CD4-positive, alpha-beta T cell (primary cell): ENCODE results near the gene RPL31. TPM values are rescaled to one million over a fixed set of nuclear protein-coding genes. Genes with fewer than 3 reads are reported as not detected.

Experiments
- ATAC-seq: fragments of 200-7000 bp; cut with Tn5 transposase; one replicate; pipeline ENCODE4 v1.10.0; 2022; ENCODE audit warnings: mild to moderate bottlenecking; ENCODE audit not compliant: poor library complexity
- CTCF ChIA-PET: fragments of 350-600 bp; sonication (Branson Sonifier 250); formaldehyde crosslinking; loops from one replicate; lab custom pipeline; 2021; ENCODE audit warnings: antibody characterized with exemption, inconsistent platforms; lab: Charles Lee
- POLR2A ChIA-PET: fragments of 350-600 bp; sonication (Branson Sonifier 250); formaldehyde crosslinking; loops from one replicate; lab custom pipeline; 2021; ENCODE audit warnings: antibody characterized with exemption, inconsistent platforms; lab: Charles Lee
- DNase-seq, 14 experiments: peaks; one replicate each; pipeline ENCODE4 v3.0.0-alpha.2; 2013 to 2020; ENCODE audit warnings: mixed read lengths in 2 of 14
- H3K27ac ChIP-seq, 2 donors: one replicate each; pipeline versions ENCODE4 v1.5.1 to v1.7.0; 2013; ENCODE audit warnings: low read length in 2 of 2, low read depth in 1 of 2, mild to moderate bottlenecking in 1 of 2
- H3K27me3 ChIP-seq, 2 experiments: 1 replicate in 1 of 2; 2 replicates in 1 of 2; pipeline versions ENCODE4 v1.6.1 to v1.7.0; 2013; ENCODE audit warnings: low read length in 2 of 2, control low read depth in 1 of 2, mild to moderate bottlenecking in 1 of 2, moderate library complexity in 1 of 2; ENCODE audit not compliant: insufficient read depth in 2 of 2, control insufficient read depth in 1 of 2
- H3K36me3 ChIP-seq: one replicate; pipeline ENCODE4 v1.6.1; 2013; ENCODE audit warnings: low read length, control low read depth; ENCODE audit not compliant: insufficient read depth
- H3K4me1 ChIP-seq: one replicate; pipeline ENCODE4 v1.6.1; 2013; ENCODE audit warnings: low read length, control low read depth; ENCODE audit not compliant: insufficient read depth
- H3K4me3 ChIP-seq: one replicate; pipeline ENCODE4 v1.5.1; 2013; ENCODE audit warnings: mild to moderate bottlenecking, low read length, moderate library complexity
- H3K9me3 ChIP-seq, 2 experiments: 1 replicate in 1 of 2; 2 replicates in 1 of 2; pipeline versions ENCODE4 v1.6.1 to v1.7.0; 2013; ENCODE audit warnings: low read length in 2 of 2, mild to moderate bottlenecking in 2 of 2, control low read depth in 1 of 2, moderate library complexity in 1 of 2; ENCODE audit not compliant: control insufficient read depth in 1 of 2, insufficient read depth in 1 of 2
- H3K27ac Mint-ChIP-seq: one replicate; pipeline ENCODE4 v1.8.0; 2020; ENCODE audit warnings: mixed read lengths
- H3K27me3 Mint-ChIP-seq: one replicate; pipeline ENCODE4 v1.8.0; 2021; ENCODE audit warnings: mixed read lengths
- H3K36me3 Mint-ChIP-seq: one replicate; pipeline ENCODE4 v1.8.0; 2021; ENCODE audit warnings: low read depth, mixed read lengths
- H3K4me1 Mint-ChIP-seq: one replicate; pipeline ENCODE4 v1.8.0; 2021; ENCODE audit warnings: low read depth, mixed read lengths
- H3K4me3 Mint-ChIP-seq: one replicate; pipeline ENCODE4 v1.8.0; 2020; ENCODE audit warnings: mild to moderate bottlenecking, mixed read lengths
- H3K9me3 Mint-ChIP-seq: one replicate; pipeline ENCODE4 v1.8.0; 2020; ENCODE audit warnings: mixed read lengths
- CTCF ChIP-seq: fragments of 200-600 bp; IDR thresholded peaks from one replicate; pipeline ENCODE4 v1.8.0; 2022; ENCODE audit warnings: antibody characterized with exemption, mild to moderate bottlenecking
- intact Hi-C, 2 experiments: fragments of 100-400 bp; cut with DNase I in 1 of 2; cut with micrococcal nuclease in 1 of 2; formaldehyde crosslinking; loops; one replicate each; pipeline versions ENCODE4 v1.15.1 to v1.9.0; 2023 to 2025; cut with DNase I, micrococcal nuclease
- total RNA-seq, 174 experiments: library from RNA in 2 of 174; stranded (reverse) in 2 of 174; gene quantifications; one replicate each; pipeline ENCODE4 v1.2.3 and lab custom pipeline; 2021 to 2026

Gene RPL31
- total RNA-seq, 2 experiments from 2014 or later, result 2,901 to 2,913 TPM

GRCh38 chr2:100992262-100992661, 9.8 kb upstream of the RPL31 start:
- no peaks in the 10 kb centered on the region for H3K27me3 Mint-ChIP-seq
- ChIA-PET CTCF (no interaction called here), POLR2A (no interaction called here)
- no peak for TF ChIP-seq CTCF
- Histone ChIP-seq H3K4me1 (no peaks in the 10 kb centered on the region), H3K27me3 (no peaks in the 10 kb centered on the region), H3K9me3 (no peaks in the 10 kb centered on the region), H3K4me3 (no peak overlapping the region), H3K27ac (no peak overlapping the region), H3K36me3 (no peaks in the 10 kb centered on the region)
- no peaks in the 10 kb centered on the region for H3K9me3 Mint-ChIP-seq
- H3K36me3 Mint-ChIP-seq, result no peaks in the 10 kb centered on the region
- no peak overlapping the region for H3K4me3 Mint-ChIP-seq
- no peak overlapping the region for H3K27ac Mint-ChIP-seq
- ATAC-seq, result no peak
- no peaks in the 10 kb centered on the region for H3K4me1 Mint-ChIP-seq
- DNase-seq, result no peak
- intact Hi-C loops, result no loop called here

GRCh38 chr2:100993294-100993693, 8.8 kb upstream of the RPL31 start:
- H3K36me3 ChIP-seq, result no peaks in the 10 kb centered on the region
- ChIA-PET POLR2A (no interaction called here), CTCF (no interaction called here)
- Mint-ChIP-seq H3K36me3 (no peaks in the 10 kb centered on the region), H3K27me3 (no peaks in the 10 kb centered on the region), H3K27ac (no peak overlapping the region), H3K4me3 (no peak overlapping the region), H3K4me1 (no peaks in the 10 kb centered on the region), H3K9me3 (no peaks in the 10 kb centered on the region)
- TF ChIP-seq CTCF, result no peak
- H3K4me3 ChIP-seq, result no peak overlapping the region
- no peaks in the 10 kb centered on the region for H3K9me3 ChIP-seq
- no peaks in the 10 kb centered on the region for H3K27me3 ChIP-seq
- no peak overlapping the region for H3K27ac ChIP-seq
- DNase-seq (no peak), ATAC-seq (no peak)
- intact Hi-C loops, result no loop called here
- H3K4me1 ChIP-seq, result no peaks in the 10 kb centered on the region

GRCh38 chr2:100995309-100996075, 6.6 kb upstream of the RPL31 start:
- intact Hi-C loops, result no loop called here
- Histone ChIP-seq H3K27ac (no peak overlapping the region), H3K9me3 (no peaks in the 10 kb centered on the region), H3K36me3 (no peaks in the 10 kb centered on the region), H3K4me1 (no peaks in the 10 kb centered on the region), H3K4me3 (no peak overlapping the region), H3K27me3 (no peaks in the 10 kb centered on the region)
- Mint-ChIP-seq H3K36me3 (no peaks in the 10 kb centered on the region), H3K9me3 (no peaks in the 10 kb centered on the region), H3K4me3 (no peak overlapping the region), H3K4me1 (no peaks in the 10 kb centered on the region), H3K27ac (no peak overlapping the region), H3K27me3 (no peaks in the 10 kb centered on the region)
- CTCF ChIA-PET, result no interaction called here
- TF ChIP-seq CTCF, result no peak
- ATAC-seq (no peak), DNase-seq (no peak)
- POLR2A ChIA-PET, result no interaction called here
